ENCODE data around the gene ARSB. TPM values are rescaled to one million over a fixed set of nuclear protein-coding genes. Genes with fewer than 3 reads are reported as not detected.

ARSB gene
- total RNA-seq, 2 experiments from 2014 or later: 10.5 to 11.1 TPM

DNA sequence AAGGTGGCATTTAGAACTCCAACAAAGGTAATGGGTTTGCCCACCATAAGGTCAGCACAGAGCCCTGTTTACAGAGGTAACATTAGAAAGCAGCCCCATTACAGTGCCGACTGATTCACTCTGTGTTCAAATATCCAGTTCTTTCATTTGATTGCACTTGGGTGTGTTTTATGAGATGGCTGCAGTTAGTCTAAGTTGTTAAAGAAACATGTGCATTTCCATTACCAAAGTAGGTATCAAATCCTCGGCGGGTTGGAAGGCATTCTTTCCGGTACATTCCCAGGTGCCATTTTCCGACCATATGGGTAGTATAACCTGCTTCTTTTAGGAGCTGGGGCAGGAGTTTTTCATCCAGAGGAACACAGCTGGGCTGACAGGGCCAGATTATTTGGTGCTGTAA lies 16.3 kb downstream of the ARSB start:
- Mint-ChIP-seq H3K36me3 (ENCODE audit: low read depth) (peaks cover 12% of the 10 kb centered on the region), H3K27ac (no peak overlapping the region), H3K4me3 (no peak overlapping the region), H3K4me1 (no peaks in the 10 kb centered on the region), H3K9me3 (no peaks in the 10 kb centered on the region), H3K27me3 (no peaks in the 10 kb centered on the region)
- no peak for DNase-seq
- ChIA-PET POLR2A (no interaction called here), CTCF (no interaction called here)

DNA sequence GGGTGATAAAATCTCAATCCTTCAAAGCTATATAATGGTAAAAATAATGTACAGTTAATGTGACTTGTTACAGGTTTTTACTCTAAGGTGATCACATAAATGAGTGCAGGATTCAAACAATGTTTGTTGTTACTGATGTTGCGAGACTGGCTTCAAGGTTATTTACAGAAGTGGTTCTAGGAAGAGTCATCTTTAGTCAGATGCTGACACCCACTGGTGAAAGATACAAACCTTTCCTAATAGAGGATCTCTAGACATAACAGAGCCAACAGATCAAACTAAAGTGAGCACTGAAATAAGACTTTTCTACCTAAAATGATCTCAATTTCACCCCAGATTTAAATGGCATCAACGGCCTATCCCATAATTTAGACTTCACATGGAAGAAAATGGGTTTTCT lies 20.2 kb downstream of the ARSB start:
- ChIA-PET POLR2A (interaction anchor here (1.0 kb wide), 1 partner anchor 19 kb away, joined by 3 read pairs; no protein-coding TSS in a partner anchor), CTCF (interaction anchor here (1.0 to 1.3 kb wide), 2 partner anchors 21 to 65 kb away, joined by 3 to 7 read pairs; partner anchors contain the start of gene ARSB)
- H3K4me3 Mint-ChIP-seq: no peak overlapping the region
- H3K9me3 Mint-ChIP-seq: no peaks in the 10 kb centered on the region
- no peak for DNase-seq
- no peaks in the 10 kb centered on the region for H3K27me3 Mint-ChIP-seq
- H3K27ac Mint-ChIP-seq: no peak overlapping the region
- no peaks in the 10 kb centered on the region for H3K4me1 Mint-ChIP-seq
- peaks cover 19% of the 10 kb centered on the region for H3K36me3 Mint-ChIP-seq (ENCODE audit: low read depth)

- no peaks in the 10 kb centered on the region for H3K9me3 Mint-ChIP-seq
- no peak for DNase-seq
- H3K4me3 Mint-ChIP-seq: no peak overlapping the region
- no peak overlapping the region for H3K27ac Mint-ChIP-seq
- CTCF ChIA-PET: no interaction called here
- POLR2A ChIA-PET: no interaction called here
- peaks cover 22% of the 10 kb centered on the region for H3K36me3 Mint-ChIP-seq (ENCODE audit: low read depth)
- H3K27me3 Mint-ChIP-seq: no peaks in the 10 kb centered on the region
- H3K4me1 Mint-ChIP-seq: no peaks in the 10 kb centered on the region
Measured at GRCh38 chr5:78961743-78962142, 23.4 kb downstream of the ARSB start.

GRCh38 chr5:78959767-78960166 lies 25.3 kb downstream of the ARSB start:
- no peaks in the 10 kb centered on the region for H3K27me3 Mint-ChIP-seq
- CTCF ChIA-PET: no interaction called here
- no peak for DNase-seq
- no peak overlapping the region for H3K27ac Mint-ChIP-seq
- no peaks in the 10 kb centered on the region for H3K4me1 Mint-ChIP-seq
- H3K9me3 Mint-ChIP-seq: no peaks in the 10 kb centered on the region
- H3K36me3 Mint-ChIP-seq (ENCODE audit: low read depth): peaks cover 33% of the 10 kb centered on the region
- no peak overlapping the region for H3K4me3 Mint-ChIP-seq
- POLR2A ChIA-PET: no interaction called here

- H3K27ac Mint-ChIP-seq: no peak overlapping the region
- no peaks in the 10 kb centered on the region for H3K27me3 Mint-ChIP-seq
- H3K4me3 Mint-ChIP-seq: no peak overlapping the region
- DNase-seq: no peak
- POLR2A ChIA-PET: no interaction called here
- H3K9me3 Mint-ChIP-seq: no peaks in the 10 kb centered on the region
- H3K4me1 Mint-ChIP-seq: peaks cover 4% of the 10 kb centered on the region
- peaks cover 31% of the 10 kb centered on the region for H3K36me3 Mint-ChIP-seq (ENCODE audit: low read depth)
- CTCF ChIA-PET: no interaction called here
Measured at GRCh38 chr5:78958672-78959445, 26.3 kb downstream of the ARSB start.

GRCh38 chr5:78956901-78957300 lies 28.2 kb downstream of the ARSB start:
- Mint-ChIP-seq H3K36me3 (ENCODE audit: low read depth) (peaks cover 30% of the 10 kb centered on the region), H3K27ac (no peak overlapping the region), H3K4me3 (no peak overlapping the region), H3K9me3 (no peaks in the 10 kb centered on the region), H3K4me1 (peaks cover 21% of the 10 kb centered on the region), H3K27me3 (no peaks in the 10 kb centered on the region)
- no peak for DNase-seq
- ChIA-PET CTCF (interaction anchor here (0.9 kb wide), 1 partner anchor 176 kb away, joined by 3 read pairs; no protein-coding TSS in a partner anchor), POLR2A (no interaction called here)

DNA sequence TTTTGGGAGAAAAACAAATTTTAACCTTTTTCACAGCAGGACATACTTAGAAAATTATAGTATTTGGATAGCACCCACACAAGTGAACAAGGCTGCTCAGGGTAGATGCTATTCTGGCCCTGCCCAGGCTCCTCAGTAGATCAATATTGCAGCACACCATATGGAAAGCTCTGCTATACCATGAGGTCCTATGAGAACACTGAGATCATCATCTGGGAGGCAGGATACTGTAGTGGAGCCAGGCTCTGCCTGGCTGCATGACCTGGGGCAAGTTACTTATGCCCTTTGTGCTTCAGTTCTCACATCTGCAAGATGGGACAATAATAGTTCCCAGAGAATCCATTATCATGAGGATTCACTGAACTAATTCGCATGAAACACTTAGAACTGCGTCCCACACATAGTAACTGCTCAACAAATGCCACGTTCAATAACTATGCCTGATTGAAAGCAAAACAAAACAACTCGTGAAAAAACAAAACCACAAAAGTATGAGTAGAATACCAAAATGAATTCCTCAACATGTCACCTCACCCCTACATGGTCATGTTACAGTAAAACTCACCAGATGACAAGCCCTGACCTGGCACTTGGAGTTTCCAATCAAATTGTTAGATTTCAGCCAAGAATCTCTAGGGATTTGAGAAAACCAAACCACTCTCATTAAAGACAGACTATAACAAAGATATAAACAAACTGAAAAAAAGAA lies 31.9 kb downstream of the ARSB start:
- ChIA-PET CTCF (no interaction called here), POLR2A (no interaction called here)
- Mint-ChIP-seq H3K9me3 (no peaks in the 10 kb centered on the region), H3K36me3 (ENCODE audit: low read depth) (peaks cover 30% of the 10 kb centered on the region), H3K27ac (no peak overlapping the region), H3K4me3 (no peak overlapping the region), H3K4me1 (peaks cover 25% of the 10 kb centered on the region), H3K27me3 (no peaks in the 10 kb centered on the region)
- no peak for DNase-seq

GRCh38 chr5:78930721-78931120 lies 54.4 kb downstream of the ARSB start:
- Mint-ChIP-seq H3K36me3 (ENCODE audit: low read depth) (peaks cover 17% of the 10 kb centered on the region), H3K9me3 (no peaks in the 10 kb centered on the region), H3K4me3 (no peak overlapping the region), H3K27ac (no peak overlapping the region), H3K27me3 (no peaks in the 10 kb centered on the region), H3K4me1 (no peaks in the 10 kb centered on the region)
- POLR2A ChIA-PET: no interaction called here
- no peak for DNase-seq
- CTCF ChIA-PET: no interaction called here

- H3K36me3 Mint-ChIP-seq (ENCODE audit: low read depth): peaks cover 17% of the 10 kb centered on the region
- H3K4me3 Mint-ChIP-seq: no peak overlapping the region
- CTCF ChIA-PET: no interaction called here
- POLR2A ChIA-PET: no interaction called here
- no peak for DNase-seq
- H3K4me1 Mint-ChIP-seq: no peaks in the 10 kb centered on the region
- no peaks in the 10 kb centered on the region for H3K9me3 Mint-ChIP-seq
- no peaks in the 10 kb centered on the region for H3K27me3 Mint-ChIP-seq
- H3K27ac Mint-ChIP-seq: no peak overlapping the region
Measured at GRCh38 chr5:78929833-78930232, 55.3 kb downstream of the ARSB start.

DNA sequence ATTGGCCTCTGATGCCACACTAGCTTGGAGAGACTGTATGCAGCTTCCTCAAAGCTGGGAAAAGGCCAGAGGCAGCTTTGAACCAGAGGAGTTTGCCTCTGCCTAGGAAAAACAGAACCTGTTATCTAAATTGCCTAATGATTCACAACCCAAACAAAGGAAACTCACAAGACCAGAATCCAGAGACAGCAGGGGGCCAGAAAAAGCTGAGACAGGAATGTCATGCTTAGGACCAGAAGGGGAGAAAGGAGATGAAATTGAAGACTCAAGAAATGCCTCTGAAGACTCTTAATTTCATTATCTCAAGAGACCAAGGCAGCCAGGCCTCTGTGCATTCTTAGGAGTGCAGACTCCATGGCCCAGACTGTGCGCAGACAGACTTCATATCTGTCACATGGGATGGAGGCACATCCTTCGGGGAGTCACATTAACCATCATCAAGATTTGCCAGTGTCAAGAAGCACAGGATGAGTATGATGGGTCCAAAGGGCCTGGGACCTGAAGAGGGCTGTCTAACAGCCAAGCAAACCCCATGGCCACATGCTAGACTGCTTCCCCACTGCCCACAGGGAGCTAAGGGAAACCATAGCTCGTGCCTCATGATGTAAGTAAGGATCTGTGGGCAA lies 57.3 kb downstream of the ARSB start:
- H3K4me1 Mint-ChIP-seq: no peaks in the 10 kb centered on the region
- DNase-seq: no peak
- no peak overlapping the region for H3K27ac Mint-ChIP-seq
- ChIA-PET CTCF (no interaction called here), POLR2A (no interaction called here)
- H3K27me3 Mint-ChIP-seq: no peaks in the 10 kb centered on the region
- H3K9me3 Mint-ChIP-seq: no peaks in the 10 kb centered on the region
- peaks cover 13% of the 10 kb centered on the region for H3K36me3 Mint-ChIP-seq (ENCODE audit: low read depth)
- no peak overlapping the region for H3K4me3 Mint-ChIP-seq

- peaks cover 11% of the 10 kb centered on the region for H3K36me3 Mint-ChIP-seq (ENCODE audit: low read depth)
- no peak for DNase-seq
- no peak overlapping the region for H3K27ac Mint-ChIP-seq
- no peak overlapping the region for H3K4me3 Mint-ChIP-seq
- H3K4me1 Mint-ChIP-seq: no peaks in the 10 kb centered on the region
- no peaks in the 10 kb centered on the region for H3K27me3 Mint-ChIP-seq
- POLR2A ChIA-PET: no interaction called here
- no peaks in the 10 kb centered on the region for H3K9me3 Mint-ChIP-seq
- CTCF ChIA-PET: no interaction called here
Measured at GRCh38 chr5:78926252-78926651, 58.9 kb downstream of the ARSB start.

- Mint-ChIP-seq H3K36me3 (ENCODE audit: low read depth) (peaks cover 13% of the 10 kb centered on the region), H3K9me3 (no peaks in the 10 kb centered on the region), H3K27ac (no peak overlapping the region), H3K4me3 (no peak overlapping the region), H3K27me3 (no peaks in the 10 kb centered on the region), H3K4me1 (no peaks in the 10 kb centered on the region)
- POLR2A ChIA-PET: no interaction called here
- DNase-seq: no peak
- CTCF ChIA-PET: no interaction called here
Measured at GRCh38 chr5:78925129-78925876, 59.8 kb downstream of the ARSB start.

DNA sequence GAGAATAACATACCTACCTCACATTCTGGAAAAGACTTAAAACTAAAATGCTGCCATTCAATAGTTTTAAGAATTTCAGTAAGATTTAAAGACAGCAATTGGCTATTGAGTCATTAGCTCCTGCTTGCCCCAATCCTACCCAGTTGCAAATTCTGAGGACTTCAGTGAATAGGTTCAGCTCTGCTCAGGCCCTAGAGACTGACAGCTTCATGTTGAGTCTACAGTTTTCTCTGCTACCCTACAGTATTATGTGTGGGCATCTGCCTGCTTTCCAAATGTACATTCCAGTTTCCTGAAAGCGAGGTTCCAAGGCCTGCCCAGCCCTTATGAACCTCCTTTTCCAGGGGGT lies 61.5 kb downstream of the ARSB start:
- Mint-ChIP-seq H3K4me1 (no peaks in the 10 kb centered on the region), H3K27ac (no peak overlapping the region), H3K9me3 (no peaks in the 10 kb centered on the region), H3K27me3 (no peaks in the 10 kb centered on the region), H3K36me3 (ENCODE audit: low read depth) (peaks cover 8% of the 10 kb centered on the region), H3K4me3 (no peak overlapping the region)
- no peak for DNase-seq
- ChIA-PET POLR2A (no interaction called here), CTCF (interaction anchor here (0.9 to 1.2 kb wide), 2 partner anchors 36 to 91 kb away, joined by 3 read pairs; no protein-coding TSS in a partner anchor)

Measured in activated CD4-positive, alpha-beta memory T cell treated with anti-CD3 and anti-CD28 coated beads, Interleukin-2, amount 10 ng/mL, durations not matched to agents 7 days and 5 days (primary cell).